HEK293 (cell line): ENCODE results near the gene KIAA0232.

Source experiments
- CTCF ChIA-PET: fragments of 350-600 bp; formaldehyde crosslinking; extraction: SDS; loops from one replicate; lab custom pipeline; 2021; ENCODE audit warnings: antibody characterized with exemption; lab: Yijun Ruan, JAX
- POLR2A ChIA-PET: fragments of 300-600 bp; formaldehyde crosslinking; extraction: SDS; loops from one replicate; lab custom pipeline; 2020; ENCODE audit warnings: antibody characterized with exemption, inconsistent platforms; lab: Yijun Ruan, JAX
- H3K27ac ChIP-seq: fragments of 200-500 bp; sonication (Bioruptor generic); 2 replicates; pipeline ENCODE4 v1.5.1; 2014; ENCODE audit warnings: low read depth, low read length, control low read depth, inconsistent platforms; ENCODE audit errors: extremely low read depth
- H3K36me3 ChIP-seq, 2 experiments: fragments of 200-500 bp in 1 of 2; sonication (Bioruptor generic) in 1 of 2; 1 replicate in 1 of 2; 2 replicates in 1 of 2; pipeline ENCODE4 v1.5.1; 2014 to 2017; ENCODE audit warnings: inconsistent platforms in 2 of 2, low read length in 2 of 2; ENCODE audit not compliant: control insufficient read depth in 2 of 2, insufficient read depth in 1 of 2
- H3K4me1 ChIP-seq: fragments of 200-500 bp; sonication (Bioruptor generic); 2 replicates; pipeline ENCODE4 v1.5.1; 2014; ENCODE audit warnings: mild to moderate bottlenecking, low read length, inconsistent platforms; ENCODE audit not compliant: control insufficient read depth, insufficient read depth
- H3K4me3 ChIP-seq: 2 replicates; pipeline ENCODE4 v1.5.1; 2011; ENCODE audit warnings: low read depth, mild to moderate bottlenecking, control low read depth, low read length, moderate library complexity
- H3K9me3 ChIP-seq: fragments of 200-500 bp; sonication (Bioruptor generic); 2 replicates; pipeline ENCODE4 v1.5.1; 2014; ENCODE audit warnings: low read depth, low read length, inconsistent platforms; ENCODE audit not compliant: control insufficient read depth, insufficient read depth
- KLF7 ChIP-seq: fragments of 450-650 bp; formaldehyde crosslinking; IDR thresholded peaks from 2 replicates; pipeline ENCODE4 v1.5.1; 2016; ENCODE audit warnings: missing biosample characterization, missing genetic modification characterization, borderline replicate concordance
- RBAK ChIP-seq: fragments of 450-650 bp; formaldehyde crosslinking; IDR thresholded peaks from 2 replicates; pipeline ENCODE4 v1.5.1; 2016; ENCODE audit warnings: missing biosample characterization, missing genetic modification characterization
- SALL2 ChIP-seq: fragments of 450-650 bp; formaldehyde crosslinking; IDR thresholded peaks from 2 replicates; pipeline ENCODE4 v1.5.0; 2017; ENCODE audit warnings: missing biosample characterization, mild to moderate bottlenecking, missing genetic modification characterization, borderline replicate concordance
- SCRT2 ChIP-seq: fragments of 450-650 bp; formaldehyde crosslinking; IDR thresholded peaks from 2 replicates; pipeline ENCODE4 v1.5.1; 2016; ENCODE audit warnings: missing biosample characterization, missing genetic modification characterization
- SETDB1 ChIP-seq: IDR thresholded peaks from one replicate; pipeline ENCODE4 v1.6.1; 2017; ENCODE audit warnings: mild to moderate bottlenecking, low read length, moderate library complexity, mixed read lengths; ENCODE audit not compliant: insufficient read length
- TCF7L2 ChIP-seq: IDR thresholded peaks from 2 replicates; pipeline ENCODE4 v1.6.1; 2011; ENCODE audit warnings: low read depth, mild to moderate bottlenecking, inconsistent platforms, low read length, moderate library complexity, borderline replicate concordance
- ZBTB1 ChIP-seq: fragments of 450-650 bp; formaldehyde crosslinking; IDR thresholded peaks from 2 replicates; pipeline ENCODE4 v1.5.1; 2016; ENCODE audit warnings: missing biosample characterization, missing genetic modification characterization
- ZFP41 ChIP-seq: fragments of 450-650 bp; formaldehyde crosslinking; IDR thresholded peaks from 2 replicates; pipeline ENCODE4 v1.5.1; 2016; ENCODE audit warnings: missing biosample characterization, missing genetic modification characterization, borderline replicate concordance
- ZNF114 ChIP-seq: fragments of 450-650 bp; formaldehyde crosslinking; IDR thresholded peaks from 2 replicates; pipeline ENCODE4 v1.5.0; 2017; ENCODE audit warnings: missing biosample characterization, missing genetic modification characterization
- ZNF157 ChIP-seq: fragments of 450-650 bp; formaldehyde crosslinking; IDR thresholded peaks from 2 replicates; pipeline ENCODE4 v1.5.1; 2016; ENCODE audit warnings: missing biosample characterization, missing genetic modification characterization
- ZNF214 ChIP-seq: fragments of 450-650 bp; formaldehyde crosslinking; IDR thresholded peaks from 2 replicates; pipeline ENCODE4 v1.5.1; 2017; ENCODE audit warnings: missing biosample characterization, mild to moderate bottlenecking, missing genetic modification characterization, borderline replicate concordance
- ZNF239 ChIP-seq: fragments of 450-650 bp; formaldehyde crosslinking; IDR thresholded peaks from 2 replicates; pipeline ENCODE4 v1.5.1; 2016; ENCODE audit warnings: missing biosample characterization, missing genetic modification characterization
- ZNF24 ChIP-seq: fragments of 450-650 bp; formaldehyde crosslinking; IDR thresholded peaks from 2 replicates; pipeline ENCODE4 v1.5.1; 2016; ENCODE audit warnings: missing biosample characterization, missing genetic modification characterization
- ZNF292 ChIP-seq: fragments of 450-650 bp; formaldehyde crosslinking; IDR thresholded peaks from 2 replicates; pipeline ENCODE4 v1.5.1; 2016; ENCODE audit warnings: low read depth, missing biosample characterization, missing genetic modification characterization, borderline replicate concordance
- ZNF311 ChIP-seq: fragments of 450-650 bp; formaldehyde crosslinking; IDR thresholded peaks from 2 replicates; pipeline ENCODE4 v1.5.1; 2017; ENCODE audit warnings: missing biosample characterization, missing genetic modification characterization, borderline replicate concordance
- ZNF335 ChIP-seq: fragments of 450-650 bp; formaldehyde crosslinking; conservative IDR thresholded peaks from 2 replicates; pipeline ENCODE4 v1.5.1; 2016; ENCODE audit warnings: missing biosample characterization, missing genetic modification characterization
- ZNF37A ChIP-seq: fragments of 450-650 bp; IDR thresholded peaks from 2 replicates; pipeline ENCODE4 v1.5.1; 2018; ENCODE audit warnings: missing biosample characterization, missing genetic modification characterization
- ZNF48 ChIP-seq: fragments of 450-650 bp; formaldehyde crosslinking; IDR thresholded peaks from 2 replicates; pipeline ENCODE4 v1.5.1; 2016; ENCODE audit warnings: missing biosample characterization, missing genetic modification characterization
- ZNF530 ChIP-seq: fragments of 450-650 bp; formaldehyde crosslinking; IDR thresholded peaks from 2 replicates; pipeline ENCODE4 v1.5.1; 2016; ENCODE audit warnings: low read depth, missing biosample characterization, missing genetic modification characterization
- ZNF544 ChIP-seq: fragments of 450-650 bp; formaldehyde crosslinking; IDR thresholded peaks from 2 replicates; pipeline ENCODE4 v1.5.0; 2017; ENCODE audit warnings: missing biosample characterization, missing genetic modification characterization
- ZNF76 ChIP-seq: fragments of 450-650 bp; formaldehyde crosslinking; IDR thresholded peaks from 2 replicates; pipeline ENCODE4; 2016; ENCODE audit warnings: low read depth, missing biosample characterization, missing genetic modification characterization, borderline replicate concordance
- ZNF777 ChIP-seq: fragments of 450-650 bp; formaldehyde crosslinking; IDR thresholded peaks from 2 replicates; pipeline ENCODE4 v1.5.1; 2017; ENCODE audit warnings: missing biosample characterization, missing genetic modification characterization, borderline replicate concordance
- ZNF791 ChIP-seq: fragments of 450-650 bp; formaldehyde crosslinking; IDR thresholded peaks from 2 replicates; pipeline ENCODE4 v1.5.1; 2016; ENCODE audit warnings: missing biosample characterization, missing genetic modification characterization
- TF ChIP-seq, protein P1 (sequence below): fragments of 450-650 bp; formaldehyde crosslinking; IDR thresholded peaks from 2 replicates; pipeline ENCODE4 v1.5.1; 2016; ENCODE audit warnings: missing biosample characterization, missing genetic modification characterization
- TF ChIP-seq, protein P2 (sequence below): fragments of 450-650 bp; formaldehyde crosslinking; IDR thresholded peaks from 2 replicates; pipeline ENCODE4 v1.5.1; 2016; ENCODE audit warnings: missing biosample characterization, missing genetic modification characterization
- TF ChIP-seq, protein P3 (sequence below): fragments of 450-650 bp; formaldehyde crosslinking; IDR thresholded peaks from 2 replicates; pipeline ENCODE4 v1.5.1; 2016; ENCODE audit warnings: missing biosample characterization, missing genetic modification characterization
- TF ChIP-seq, protein P4 (sequence below): fragments of 450-650 bp; formaldehyde crosslinking; IDR thresholded peaks from 2 replicates; pipeline ENCODE4 v1.5.1; 2016; ENCODE audit warnings: missing biosample characterization, missing genetic modification characterization

The KIAA0232 gene

DNA sequence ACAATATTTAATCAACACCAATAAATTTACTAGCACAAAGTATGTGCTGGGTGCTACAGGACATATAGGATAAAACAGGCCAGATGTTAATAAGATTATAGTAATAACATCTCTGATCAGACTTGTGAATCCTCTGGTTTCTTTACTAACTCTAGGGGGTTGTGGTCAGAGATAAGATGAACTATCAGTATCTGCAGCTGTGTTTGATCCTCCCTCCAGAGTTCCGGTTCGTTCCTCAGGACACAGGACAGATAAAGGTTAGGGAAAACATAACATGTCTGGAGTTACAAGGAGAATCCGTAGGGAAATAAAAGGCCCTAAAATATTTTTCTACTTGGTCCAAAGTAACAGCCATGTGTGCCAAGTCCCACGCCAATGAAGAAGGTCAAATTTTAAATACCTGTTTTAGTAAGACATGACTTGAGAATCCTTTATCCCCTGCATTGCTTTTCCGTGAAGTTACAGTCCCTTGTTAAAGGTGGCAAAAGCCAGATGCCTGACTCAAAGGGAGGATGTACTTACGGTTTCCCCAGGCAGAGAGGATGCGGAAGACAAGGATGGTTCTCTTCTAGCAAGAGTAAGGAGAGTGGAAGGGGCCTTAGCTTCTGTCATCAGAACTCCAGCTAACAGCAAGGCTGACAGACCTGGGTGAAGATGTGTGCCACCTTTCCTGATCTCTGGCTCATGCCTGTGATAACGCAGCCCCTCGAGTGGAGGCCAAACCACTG, 44.4 kb downstream of the KIAA0232 start:
- Histone ChIP-seq H3K4me3 (no peak overlapping the region), H3K27ac (no peak overlapping the region), H3K4me1 (no peaks in the 10 kb centered on the region), H3K36me3 (peaks cover 4 to 63% of the 10 kb centered on the region in 2 experiments; a peak in 2 of 3 replicates), H3K9me3 (no peaks in the 10 kb centered on the region)
- TF ChIP-seq ZNF214 (tag by site-specific recombination), result no peak
- POLR2A ChIA-PET, result no interaction called here
- CTCF ChIA-PET, result no interaction called here

DNA sequence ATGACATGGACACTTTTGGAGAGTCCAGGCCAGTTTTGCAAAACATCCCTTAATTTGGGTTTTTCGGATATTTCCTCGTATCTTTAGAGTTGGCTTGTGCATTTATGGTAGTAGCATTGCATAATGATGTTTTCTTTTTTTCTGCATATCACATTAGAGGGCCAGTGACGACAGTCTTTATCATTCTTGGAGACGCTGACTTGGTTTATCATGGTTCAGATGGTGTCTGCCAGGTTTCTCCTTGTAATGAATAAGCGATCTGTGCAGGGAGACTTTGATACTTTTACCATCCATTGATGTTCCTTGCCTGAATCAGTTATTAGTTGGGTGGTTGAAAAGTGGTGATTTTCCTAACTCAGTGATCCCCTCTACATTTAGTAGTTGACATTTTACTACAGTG, 46.6 kb downstream of the KIAA0232 start:
- CTCF ChIA-PET, result no interaction called here
- Histone ChIP-seq H3K27ac (no peak overlapping the region), H3K4me1 (no peaks in the 10 kb centered on the region), H3K9me3 (no peaks in the 10 kb centered on the region), H3K4me3 (no peak overlapping the region), H3K36me3 (peaks cover 4 to 76% of the 10 kb centered on the region in 2 experiments; a peak in 2 of 3 replicates)
- POLR2A ChIA-PET, result interaction anchor here (0.6 kb wide), 1 partner anchor 1102 kb away, joined by 3 read pairs; no protein-coding TSS in a partner anchor
- no peak for TF ChIP-seq ZNF791 (tag by site-specific recombination)
- no peak for TF ChIP-seq ZNF335 (tag by site-specific recombination)
- TF ChIP-seq, protein P1, sequence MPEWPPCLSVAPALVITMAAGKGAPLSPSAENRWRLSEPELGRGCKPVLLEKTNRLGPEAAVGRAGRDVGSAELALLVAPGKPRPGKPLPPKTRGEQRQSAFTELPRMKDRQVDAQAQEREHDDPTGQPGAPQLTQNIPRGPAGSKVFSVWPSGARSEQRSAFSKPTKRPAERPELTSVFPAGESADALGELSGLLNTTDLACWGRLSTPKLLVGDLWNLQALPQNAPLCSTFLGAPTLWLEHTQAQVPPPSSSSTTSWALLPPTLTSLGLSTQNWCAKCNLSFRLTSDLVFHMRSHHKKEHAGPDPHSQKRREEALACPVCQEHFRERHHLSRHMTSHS (tag by site-specific recombination), result no peak
- TF ChIP-seq ZNF37A, result no peak
- TF ChIP-seq ZNF530 (tag by site-specific recombination), result no peak
- no peak for TF ChIP-seq ZBTB1 (tag by site-specific recombination)
- TF ChIP-seq ZNF311 (tag by site-specific recombination), result no peak
- TF ChIP-seq SCRT2 (tag by site-specific recombination), result no peak
- TF ChIP-seq ZNF777 (tag by site-specific recombination), result no peak
- TF ChIP-seq TCF7L2, result no peak
- no peak for TF ChIP-seq ZNF544 (tag by site-specific recombination)
- TF ChIP-seq, protein P2, sequence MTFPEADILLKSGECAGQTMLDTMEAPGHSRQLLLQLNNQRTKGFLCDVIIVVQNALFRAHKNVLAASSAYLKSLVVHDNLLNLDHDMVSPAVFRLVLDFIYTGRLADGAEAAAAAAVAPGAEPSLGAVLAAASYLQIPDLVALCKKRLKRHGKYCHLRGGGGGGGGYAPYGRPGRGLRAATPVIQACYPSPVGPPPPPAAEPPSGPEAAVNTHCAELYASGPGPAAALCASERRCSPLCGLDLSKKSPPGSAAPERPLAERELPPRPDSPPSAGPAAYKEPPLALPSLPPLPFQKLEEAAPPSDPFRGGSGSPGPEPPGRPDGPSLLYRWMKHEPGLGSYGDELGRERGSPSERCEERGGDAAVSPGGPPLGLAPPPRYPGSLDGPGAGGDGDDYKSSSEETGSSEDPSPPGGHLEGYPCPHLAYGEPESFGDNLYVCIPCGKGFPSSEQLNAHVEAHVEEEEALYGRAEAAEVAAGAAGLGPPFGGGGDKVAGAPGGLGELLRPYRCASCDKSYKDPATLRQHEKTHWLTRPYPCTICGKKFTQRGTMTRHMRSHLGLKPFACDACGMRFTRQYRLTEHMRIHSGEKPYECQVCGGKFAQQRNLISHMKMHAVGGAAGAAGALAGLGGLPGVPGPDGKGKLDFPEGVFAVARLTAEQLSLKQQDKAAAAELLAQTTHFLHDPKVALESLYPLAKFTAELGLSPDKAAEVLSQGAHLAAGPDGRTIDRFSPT (tag by site-specific recombination), result no peak
- no peak for TF ChIP-seq ZNF292 (tag by site-specific recombination)
- no peak for TF ChIP-seq ZNF114 (tag by site-specific recombination)
- TF ChIP-seq ZFP41 (tag by site-specific recombination), result no peak
- TF ChIP-seq, protein P3, sequence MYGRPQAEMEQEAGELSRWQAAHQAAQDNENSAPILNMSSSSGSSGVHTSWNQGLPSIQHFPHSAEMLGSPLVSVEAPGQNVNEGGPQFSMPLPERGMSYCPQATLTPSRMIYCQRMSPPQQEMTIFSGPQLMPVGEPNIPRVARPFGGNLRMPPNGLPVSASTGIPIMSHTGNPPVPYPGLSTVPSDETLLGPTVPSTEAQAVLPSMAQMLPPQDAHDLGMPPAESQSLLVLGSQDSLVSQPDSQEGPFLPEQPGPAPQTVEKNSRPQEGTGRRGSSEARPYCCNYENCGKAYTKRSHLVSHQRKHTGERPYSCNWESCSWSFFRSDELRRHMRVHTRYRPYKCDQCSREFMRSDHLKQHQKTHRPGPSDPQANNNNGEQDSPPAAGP (tag by site-specific recombination), result no peak
- no peak for TF ChIP-seq ZNF48 (tag by site-specific recombination)

DNA sequence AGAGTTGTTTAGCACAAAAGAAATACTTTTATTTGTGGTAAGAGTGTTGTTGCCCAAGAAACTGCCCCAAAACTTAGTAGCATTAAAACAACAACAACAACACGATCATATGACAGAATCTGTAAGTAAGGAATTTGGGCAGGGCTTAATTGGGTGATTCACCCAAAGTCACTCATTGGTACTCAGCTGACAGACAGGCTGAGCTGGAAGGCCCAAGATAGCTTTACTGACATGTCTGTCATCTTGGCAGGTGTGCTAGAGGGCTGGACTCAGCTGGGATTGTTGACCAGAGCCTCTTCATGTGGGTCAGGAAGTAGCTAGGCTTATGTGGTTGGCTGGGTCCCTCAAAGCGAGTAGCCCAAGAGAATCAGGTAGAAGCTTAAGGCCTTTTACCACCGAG, 52.3 kb downstream of the KIAA0232 start:
- H3K27ac ChIP-seq, result no peak overlapping the region
- no peaks in the 10 kb centered on the region for H3K9me3 ChIP-seq
- no peak overlapping the region for H3K4me3 ChIP-seq
- ChIA-PET CTCF (no interaction called here), POLR2A (no interaction called here)
- peaks cover 0 to 40% of the 10 kb centered on the region in 2 experiments; a peak in 1 of 3 replicates for H3K36me3 ChIP-seq
- peaks cover 6% of the 10 kb centered on the region for H3K4me1 ChIP-seq
- TF ChIP-seq, protein P4, sequence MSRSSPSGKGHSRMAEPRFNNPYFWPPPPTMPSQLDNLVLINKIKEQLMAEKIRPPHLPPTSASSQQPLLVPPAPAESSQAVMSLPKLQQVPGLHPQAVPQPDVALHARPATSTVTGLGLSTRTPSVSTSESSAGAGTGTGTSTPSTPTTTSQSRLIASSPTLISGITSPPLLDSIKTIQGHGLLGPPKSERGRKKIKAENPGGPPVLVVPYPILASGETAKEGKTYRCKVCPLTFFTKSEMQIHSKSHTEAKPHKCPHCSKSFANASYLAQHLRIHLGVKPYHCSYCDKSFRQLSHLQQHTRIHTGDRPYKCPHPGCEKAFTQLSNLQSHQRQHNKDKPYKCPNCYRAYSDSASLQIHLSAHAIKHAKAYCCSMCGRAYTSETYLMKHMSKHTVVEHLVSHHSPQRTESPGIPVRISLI, result no peak
- TF ChIP-seq SALL2 (no peak), ZNF157 (tag by site-specific recombination) (no peak), ZNF76 (tag by site-specific recombination) (no peak), SETDB1 (no peak), TCF7L2 (no peak), ZNF335 (tag by site-specific recombination) (no peak), ZNF48 (tag by site-specific recombination) (no peak), KLF7 (tag by site-specific recombination) (no peak), ZNF24 (tag by site-specific recombination) (no peak), ZNF239 (tag by site-specific recombination) (no peak), RBAK (no peak)
